ENCODE results near the gene SDC3.

- TF ChIP-seq PHF8 (conservative IDR thresholded peaks at IDR 0.05; ENCODE audit: low read depth, low read length) = no peak
- TF ChIP-seq CTCF (IDR thresholded peaks at IDR 0.05; ENCODE audit: control extremely low read depth in 1 of 3, insufficient read depth in 1 of 3, low read depth in 1 of 3, low read length in 3 of 3) = no peak
- TF ChIP-seq POLR2AphosphoS5 (IDR thresholded peaks at IDR 0.05; ENCODE audit: low read depth, low read length) = no peak
- no peak for TF ChIP-seq MAX (IDR thresholded peaks at IDR 0.05)
- no peak for TF ChIP-seq EZH2 (IDR thresholded peaks at IDR 0.05; ENCODE audit: low read depth, low read length, severe bottlenecking)
- TF ChIP-seq CHD1 (IDR thresholded peaks at IDR 0.05; ENCODE audit: low read depth, low read length) = no peak
- TF ChIP-seq RAD21 (IDR thresholded peaks at IDR 0.05 in 1 of 2, conservative IDR thresholded peaks at IDR 0.05 in 1 of 2; ENCODE audit: low read depth in 2 of 2, low read length in 2 of 2) = no peak
These were observed 63.9 kb downstream of the SDC3 start for GRCh38 chr1:30844631-30845030.
